GM21447 (cell line): ENCODE results near the gene ANO2.

ENCODE experiments used
- ATAC-seq: cut with Tn5 transposase; IDR thresholded peaks from one replicate; pipeline ENCODE4 v1.9.1; 2021; ENCODE audit not compliant: unreplicated experiment

ANO2 gene

GRCh38 chr12:5945071-5946008 lies at the start of gene ANO2:
Gene ANO2, minus strand, starts transcription at chr12:5945259. Its CDS starts 42 bp downstream, at chr12:5945217.
- no peak for ATAC-seq

GRCh38 chr12:5989621-5990020 lies 44.6 kb upstream of the ANO2 start:
- no peak for ATAC-seq

GRCh38 chr12:5988659-5989116 lies 43.6 kb upstream of the ANO2 start:
- ATAC-seq = no peak

- ATAC-seq = no peak
These were observed 43.0 kb upstream of the ANO2 start for GRCh38 chr12:5988088-5988487.

GRCh38 chr12:5987573-5987972 lies 42.5 kb upstream of the ANO2 start:
- ATAC-seq = no peak

- no peak for ATAC-seq
These were observed 40.4 kb upstream of the ANO2 start for GRCh38 chr12:5985471-5985870.

- ATAC-seq = no peak
These were observed 39.8 kb upstream of the ANO2 start for GRCh38 chr12:5984873-5985272.

- ATAC-seq = no peak
These were observed 37.0 kb upstream of the ANO2 start for GRCh38 chr12:5982106-5982505.

GRCh38 chr12:5977556-5977955 lies 32.5 kb upstream of the ANO2 start:
- no peak for ATAC-seq

- no peak for ATAC-seq
These were observed 31.7 kb upstream of the ANO2 start for GRCh38 chr12:5976711-5977110.

GRCh38 chr12:5976196-5976595 lies 31.1 kb upstream of the ANO2 start:
- no peak for ATAC-seq

- no peak for ATAC-seq
These were observed 28.5 kb upstream of the ANO2 start for GRCh38 chr12:5973461-5974115.

GRCh38 chr12:5972387-5972786 lies 27.3 kb upstream of the ANO2 start:
- ATAC-seq = no peak

GRCh38 chr12:5971194-5971850 lies 26.3 kb upstream of the ANO2 start:
- no peak for ATAC-seq

GRCh38 chr12:5969974-5970690 lies 25.1 kb upstream of the ANO2 start:
- ATAC-seq = no peak

- no peak for ATAC-seq
These were observed 24.3 kb upstream of the ANO2 start for GRCh38 chr12:5969156-5969973.

- no peak for ATAC-seq
These were observed 22.8 kb upstream of the ANO2 start for GRCh38 chr12:5967645-5968415.

GRCh38 chr12:5966486-5967095 lies 21.5 kb upstream of the ANO2 start:
- no peak for ATAC-seq

- ATAC-seq = no peak
These were observed 20.9 kb upstream of the ANO2 start for GRCh38 chr12:5965950-5966383.
